ENCODE data around the gene EID2. TPM values are rescaled to one million over a fixed set of nuclear protein-coding genes. Genes with fewer than 3 reads are reported as not detected.

Gene EID2
- total RNA-seq, 4 donors from 2014 or later: 14.0 to 27.3 (median 23.4) TPM

DNA sequence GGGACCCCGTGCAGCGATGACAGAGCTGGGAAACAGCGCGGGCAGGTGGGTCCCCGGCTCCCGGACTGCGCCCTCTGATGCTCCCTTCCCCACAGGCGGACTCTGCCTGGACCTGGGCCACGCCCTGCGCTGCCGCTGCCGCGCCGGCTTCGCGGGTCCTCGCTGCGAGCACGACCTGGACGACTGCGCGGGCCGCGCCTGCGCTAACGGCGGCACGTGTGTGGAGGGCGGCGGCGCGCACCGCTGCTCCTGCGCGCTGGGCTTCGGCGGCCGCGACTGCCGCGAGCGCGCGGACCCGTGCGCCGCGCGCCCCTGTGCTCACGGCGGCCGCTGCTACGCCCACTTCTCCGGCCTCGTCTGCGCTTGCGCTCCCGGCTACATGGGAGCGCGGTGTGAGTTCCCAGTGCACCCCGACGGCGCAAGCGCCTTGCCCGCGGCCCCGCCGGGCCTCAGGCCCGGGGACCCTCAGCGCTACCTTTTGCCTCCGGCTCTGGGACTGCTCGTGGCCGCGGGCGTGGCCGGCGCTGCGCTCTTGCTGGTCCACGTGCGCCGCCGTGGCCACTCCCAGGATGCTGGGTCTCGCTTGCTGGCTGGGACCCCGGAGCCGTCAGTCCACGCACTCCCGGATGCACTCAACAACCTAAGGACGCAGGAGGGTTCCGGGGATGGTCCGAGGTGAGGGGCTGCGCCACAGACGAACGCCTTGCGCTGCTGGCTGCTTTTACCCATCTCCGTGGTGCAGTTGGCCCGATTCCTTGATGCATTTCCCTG, 32.8 kb downstream of the EID2 start:
- H3K9me3 ChIP-seq: peaks cover 0 to 3% (median 0%) of the 10 kb centered on the region in 4 donors
- 2 to 6% methylated on average over 39 to 45 of the region's 96 CpGs for WGBS, 2 donors
- H3K27me3 ChIP-seq: peaks cover 0 to 88% of the 10 kb centered on the region in 2 donors
- peaks cover 0 to 20% (median 2%) of the 10 kb centered on the region in 4 donors for H3K4me1 ChIP-seq
- no peak overlapping the region for H3K27ac ChIP-seq
- no peak for DNase-seq (ENCODE audit: low spot score in 2 of 2)
- H3K4me3 ChIP-seq: peak overlapping the region; percentile 16 to 52 (median 30)
- no peaks in the 10 kb centered on the region for H3K36me3 ChIP-seq
- no peak for TF ChIP-seq POLR2A (IDR thresholded peaks at IDR 0.05)

DNA sequence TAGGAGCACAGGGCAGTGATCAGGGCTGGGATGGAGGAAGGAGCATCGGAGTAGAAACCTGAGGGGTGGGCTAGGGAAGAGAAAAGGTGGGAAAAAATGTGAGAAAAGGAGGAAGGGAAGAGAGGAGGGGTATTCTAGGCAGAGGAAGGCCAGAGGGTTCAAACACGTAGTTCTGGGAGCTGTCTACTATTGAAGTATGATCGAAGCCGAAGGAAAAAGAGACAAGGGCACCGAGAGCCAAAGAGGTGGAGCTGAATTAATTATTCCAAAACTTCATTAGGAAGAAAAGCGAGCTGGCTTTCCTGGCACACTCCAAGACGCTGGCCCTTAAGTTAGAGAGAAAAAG, 33.4 kb downstream of the EID2 start:
- no peaks in the 10 kb centered on the region for H3K36me3 ChIP-seq
- H3K4me1 ChIP-seq: peaks cover 0 to 20% (median 2%) of the 10 kb centered on the region in 4 donors
- H3K27me3 ChIP-seq: peaks cover 0 to 83% of the 10 kb centered on the region in 2 donors
- H3K27ac ChIP-seq: no peak overlapping the region
- WGBS, 2 donors: 52 to 55% methylated on average over 7 of the region's 7 CpGs
- TF ChIP-seq, protein P1, sequence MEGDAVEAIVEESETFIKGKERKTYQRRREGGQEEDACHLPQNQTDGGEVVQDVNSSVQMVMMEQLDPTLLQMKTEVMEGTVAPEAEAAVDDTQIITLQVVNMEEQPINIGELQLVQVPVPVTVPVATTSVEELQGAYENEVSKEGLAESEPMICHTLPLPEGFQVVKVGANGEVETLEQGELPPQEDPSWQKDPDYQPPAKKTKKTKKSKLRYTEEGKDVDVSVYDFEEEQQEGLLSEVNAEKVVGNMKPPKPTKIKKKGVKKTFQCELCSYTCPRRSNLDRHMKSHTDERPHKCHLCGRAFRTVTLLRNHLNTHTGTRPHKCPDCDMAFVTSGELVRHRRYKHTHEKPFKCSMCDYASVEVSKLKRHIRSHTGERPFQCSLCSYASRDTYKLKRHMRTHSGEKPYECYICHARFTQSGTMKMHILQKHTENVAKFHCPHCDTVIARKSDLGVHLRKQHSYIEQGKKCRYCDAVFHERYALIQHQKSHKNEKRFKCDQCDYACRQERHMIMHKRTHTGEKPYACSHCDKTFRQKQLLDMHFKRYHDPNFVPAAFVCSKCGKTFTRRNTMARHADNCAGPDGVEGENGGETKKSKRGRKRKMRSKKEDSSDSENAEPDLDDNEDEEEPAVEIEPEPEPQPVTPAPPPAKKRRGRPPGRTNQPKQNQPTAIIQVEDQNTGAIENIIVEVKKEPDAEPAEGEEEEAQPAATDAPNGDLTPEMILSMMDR (IDR thresholded peaks at IDR 0.05): no peak
- TF ChIP-seq EP300 (IDR thresholded peaks at IDR 0.05) (no peak), POLR2A (IDR thresholded peaks at IDR 0.05) (no peak)
- peaks cover 0 to 3% (median 0%) of the 10 kb centered on the region in 4 donors for H3K9me3 ChIP-seq
- H3K4me3 ChIP-seq: peak overlapping the region in 1 of 4 donors; percentile 52
- no peak for DNase-seq (ENCODE audit: low spot score in 2 of 2)

DNA sequence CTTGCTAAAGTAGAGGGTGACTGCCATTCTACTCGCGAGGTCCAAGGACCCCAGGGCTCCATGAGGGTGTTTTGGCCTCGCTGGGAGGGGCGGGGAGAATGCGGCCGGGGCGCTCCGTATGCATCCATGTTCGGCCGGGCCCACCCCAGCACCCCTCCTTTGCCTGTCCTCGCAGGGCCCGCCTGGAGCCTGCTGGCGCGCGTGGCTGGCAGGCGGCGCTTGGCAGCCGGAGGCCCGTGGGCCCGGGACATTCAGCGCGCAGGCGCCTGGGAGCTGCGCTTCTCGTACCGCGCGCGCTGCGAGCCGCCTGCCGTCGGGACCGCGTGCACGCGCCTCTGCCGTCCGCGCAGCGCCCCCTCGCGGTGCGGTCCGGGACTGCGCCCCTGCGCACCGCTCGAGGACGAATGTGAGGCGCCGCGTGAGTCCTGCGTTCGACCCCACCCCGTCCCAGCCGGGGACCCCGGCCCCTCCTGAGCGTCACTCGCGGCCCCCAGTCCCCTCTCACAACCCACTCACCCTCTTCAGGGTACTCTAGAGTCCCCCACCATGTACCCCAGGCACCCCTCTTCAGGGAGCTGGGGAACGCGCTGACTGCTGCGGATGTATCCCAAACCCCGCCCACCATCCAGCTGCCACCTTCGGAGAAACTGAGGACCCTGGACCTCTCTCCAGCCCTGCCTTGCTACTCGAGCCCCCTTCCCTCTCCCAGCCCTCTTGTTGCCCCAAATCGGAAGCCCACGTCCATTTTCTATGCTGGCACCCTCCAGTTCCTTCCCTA, 37.1 kb downstream of the EID2 start:
- H3K9me3 ChIP-seq: peaks cover 0 to 3% (median 0%) of the 10 kb centered on the region in 4 donors
- no peaks in the 10 kb centered on the region for H3K36me3 ChIP-seq
- TF ChIP-seq POLR2A (IDR thresholded peaks at IDR 0.05): no peak
- TF ChIP-seq, protein P1 (IDR thresholded peaks at IDR 0.05): peak; percentile 60 to 84 (median 75)
- TF ChIP-seq EP300 (IDR thresholded peaks at IDR 0.05): no peak
- 28 to 34% methylated on average over 16 to 27 of the region's 69 CpGs for WGBS, 2 donors
- peak overlapping the region in 1 of 4 donors; percentile 1 for H3K4me3 ChIP-seq
- peaks cover 0 to 36% (median 11%) of the 10 kb centered on the region in 4 donors for H3K4me1 ChIP-seq
- H3K27me3 ChIP-seq: peaks cover 0 to 88% of the 10 kb centered on the region in 2 donors
- no peak overlapping the region for H3K27ac ChIP-seq
- DNase-seq (ENCODE audit: low spot score in 2 of 2): no peak

DNA sequence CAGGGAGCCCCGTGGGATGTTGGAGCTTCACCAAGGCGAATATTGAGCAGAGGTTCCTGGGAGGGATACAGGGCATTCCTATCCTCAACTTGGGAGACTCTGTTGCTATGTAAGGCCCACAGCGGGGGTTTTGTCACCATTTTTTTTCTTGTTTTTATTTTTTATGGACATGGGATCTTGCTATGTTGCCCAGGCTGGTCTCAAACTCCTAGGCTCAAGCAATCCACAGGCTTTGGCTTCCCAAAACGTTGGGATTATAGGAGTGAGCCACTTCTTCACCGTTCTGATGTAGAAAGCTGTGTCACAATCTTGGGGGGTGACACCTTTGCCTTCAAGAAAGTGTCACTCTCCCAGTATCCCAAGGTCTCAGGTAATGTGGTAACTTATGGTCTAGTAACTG, 38.6 kb downstream of the EID2 start:
- 75 to 76% methylated on average over 5 of the region's 5 CpGs for WGBS, 2 donors
- DNase-seq (ENCODE audit: low spot score in 2 of 2): no peak
- Histone ChIP-seq H3K4me3 (no peak overlapping the region), H3K36me3 (no peaks in the 10 kb centered on the region), H3K4me1 (peaks cover 0 to 26% (median 10%) of the 10 kb centered on the region in 4 donors), H3K9me3 (peaks cover 0 to 3% (median 0%) of the 10 kb centered on the region in 4 donors), H3K27ac (no peak overlapping the region), H3K27me3 (peaks cover 0 to 91% of the 10 kb centered on the region in 2 donors)
- TF ChIP-seq, protein P1 (IDR thresholded peaks at IDR 0.05): no peak
- TF ChIP-seq EP300 (IDR thresholded peaks at IDR 0.05): no peak
- TF ChIP-seq POLR2A (IDR thresholded peaks at IDR 0.05): no peak

DNA sequence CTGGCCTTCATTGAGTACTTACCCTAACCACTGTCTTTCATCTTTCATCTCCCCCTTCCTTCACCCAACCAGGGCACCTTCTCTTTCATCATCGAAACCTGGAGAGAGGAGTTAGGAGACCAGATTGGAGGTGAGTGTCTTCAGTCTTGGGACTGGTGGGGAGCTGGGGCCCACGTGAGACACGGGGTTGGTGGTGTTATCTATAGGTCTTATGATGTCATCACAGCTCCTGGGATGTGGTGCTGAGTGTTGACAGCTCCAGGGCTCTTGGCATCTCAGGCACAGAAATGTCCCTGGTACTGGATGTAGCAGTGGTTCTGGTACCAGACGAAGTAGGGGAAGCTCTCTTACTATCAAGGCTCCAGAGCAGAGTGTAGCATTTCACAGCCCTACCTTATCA, 39.4 kb downstream of the EID2 start:
- WGBS, 2 donors: 63 to 70% methylated on average over 4 of the region's 4 CpGs
- Histone ChIP-seq H3K36me3 (no peaks in the 10 kb centered on the region), H3K27ac (no peak overlapping the region), H3K4me3 (no peak overlapping the region), H3K9me3 (peaks cover 0 to 3% (median 0%) of the 10 kb centered on the region in 4 donors), H3K27me3 (peaks cover 0 to 87% of the 10 kb centered on the region in 2 donors), H3K4me1 (peaks cover 0 to 26% (median 10%) of the 10 kb centered on the region in 4 donors)
- TF ChIP-seq, protein P1 (IDR thresholded peaks at IDR 0.05): no peak
- no peak for TF ChIP-seq POLR2A (IDR thresholded peaks at IDR 0.05)
- TF ChIP-seq EP300 (IDR thresholded peaks at IDR 0.05): no peak
- no peak for DNase-seq (ENCODE audit: low spot score in 2 of 2)

Measured in tibial nerve (tissue), 4 donors.